ENCODE results near the gene CES4A.
"Not testable (repeated sequence)": the region's sequence is repeated elsewhere in the genome, so short reads cannot be mapped to it uniquely, and the experiment has no call there.

CES4A gene

GRCh38 chr16:66944054-66944441 lies 44.3 kb upstream of the CES4A start:
- no peak overlapping the region for H3K4me2 ChIP-seq (ENCODE audit: low read length)
- no peaks in the 10 kb centered on the region for H3K9me3 ChIP-seq (ENCODE audit: control insufficient read depth, low read length)
- H3K9ac ChIP-seq, result no peak overlapping the region
- no peaks in the 10 kb centered on the region for H3K79me2 ChIP-seq
- TF ChIP-seq, protein P1, sequence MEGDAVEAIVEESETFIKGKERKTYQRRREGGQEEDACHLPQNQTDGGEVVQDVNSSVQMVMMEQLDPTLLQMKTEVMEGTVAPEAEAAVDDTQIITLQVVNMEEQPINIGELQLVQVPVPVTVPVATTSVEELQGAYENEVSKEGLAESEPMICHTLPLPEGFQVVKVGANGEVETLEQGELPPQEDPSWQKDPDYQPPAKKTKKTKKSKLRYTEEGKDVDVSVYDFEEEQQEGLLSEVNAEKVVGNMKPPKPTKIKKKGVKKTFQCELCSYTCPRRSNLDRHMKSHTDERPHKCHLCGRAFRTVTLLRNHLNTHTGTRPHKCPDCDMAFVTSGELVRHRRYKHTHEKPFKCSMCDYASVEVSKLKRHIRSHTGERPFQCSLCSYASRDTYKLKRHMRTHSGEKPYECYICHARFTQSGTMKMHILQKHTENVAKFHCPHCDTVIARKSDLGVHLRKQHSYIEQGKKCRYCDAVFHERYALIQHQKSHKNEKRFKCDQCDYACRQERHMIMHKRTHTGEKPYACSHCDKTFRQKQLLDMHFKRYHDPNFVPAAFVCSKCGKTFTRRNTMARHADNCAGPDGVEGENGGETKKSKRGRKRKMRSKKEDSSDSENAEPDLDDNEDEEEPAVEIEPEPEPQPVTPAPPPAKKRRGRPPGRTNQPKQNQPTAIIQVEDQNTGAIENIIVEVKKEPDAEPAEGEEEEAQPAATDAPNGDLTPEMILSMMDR (IDR thresholded peaks at IDR 0.05), result no peak
- no peak overlapping the region for H3K4me3 ChIP-seq (ENCODE audit: low read depth, low read length)
- H2AFZ ChIP-seq, result no peak overlapping the region
- H3K36me3 ChIP-seq (ENCODE audit: control insufficient read depth, insufficient read depth, low read length), result no peaks in the 10 kb centered on the region
- no peaks in the 10 kb centered on the region for H3K27me3 ChIP-seq (ENCODE audit: control insufficient read depth, insufficient read depth, low read length)
- no peak overlapping the region for H3K27ac ChIP-seq
- H3K4me1 ChIP-seq, result peaks cover 14% of the 10 kb centered on the region

GRCh38 chr16:66944971-66945370 lies 43.4 kb upstream of the CES4A start:
- H3K4me1 ChIP-seq, result peaks cover 14% of the 10 kb centered on the region
- not testable (repeated sequence) for H3K27ac ChIP-seq; H3K4me3 ChIP-seq (ENCODE audit: low read depth, low read length); H3K36me3 ChIP-seq (ENCODE audit: control insufficient read depth, insufficient read depth, low read length); H3K4me2 ChIP-seq (ENCODE audit: low read length); H3K9ac ChIP-seq; H3K9me3 ChIP-seq (ENCODE audit: control insufficient read depth, low read length); H3K79me2 ChIP-seq; H2AFZ ChIP-seq; H3K27me3 ChIP-seq (ENCODE audit: control insufficient read depth, insufficient read depth, low read length)

DNA sequence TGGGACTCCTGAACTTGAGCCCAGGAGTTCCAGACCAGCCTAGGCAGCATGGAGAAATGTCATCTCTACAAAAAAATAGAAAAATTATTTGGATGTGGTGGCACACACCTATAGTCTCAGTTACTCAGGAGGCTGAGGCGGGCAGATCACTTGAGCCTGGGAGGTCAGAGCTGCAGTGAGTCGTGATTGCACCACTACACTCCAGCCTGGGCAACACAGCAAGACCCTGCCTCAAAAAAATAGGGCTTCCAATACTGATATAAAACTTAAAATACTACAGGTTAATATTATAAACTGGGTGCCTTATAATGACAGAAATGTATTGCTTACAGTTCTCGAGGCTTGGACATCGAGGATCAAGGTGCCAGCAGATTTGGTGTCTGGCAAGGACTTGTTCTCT lies 42.5 kb upstream of the CES4A start:
- Histone ChIP-seq H3K79me2 (no peaks in the 10 kb centered on the region), H3K36me3 (ENCODE audit: control insufficient read depth, insufficient read depth, low read length) (no peaks in the 10 kb centered on the region), H3K4me3 (ENCODE audit: low read depth, low read length) (no peak overlapping the region), H3K27me3 (ENCODE audit: control insufficient read depth, insufficient read depth, low read length) (no peaks in the 10 kb centered on the region), H3K9me3 (ENCODE audit: control insufficient read depth, low read length) (no peaks in the 10 kb centered on the region), H3K27ac (no peak overlapping the region), H2AFZ (no peak overlapping the region), H3K4me1 (peaks cover 14% of the 10 kb centered on the region), H3K4me2 (ENCODE audit: low read length) (no peak overlapping the region), H3K9ac (no peak overlapping the region)
- TF ChIP-seq, protein P1 (IDR thresholded peaks at IDR 0.05), result no peak

GRCh38 chr16:66946541-66946940 lies 41.8 kb upstream of the CES4A start:
- no peak overlapping the region for H3K9ac ChIP-seq
- no peak overlapping the region for H2AFZ ChIP-seq
- no peak overlapping the region for H3K4me2 ChIP-seq (ENCODE audit: low read length)
- H3K27ac ChIP-seq, result no peak overlapping the region
- H3K79me2 ChIP-seq, result no peaks in the 10 kb centered on the region
- TF ChIP-seq, protein P1 (IDR thresholded peaks at IDR 0.05), result no peak
- peaks cover 14% of the 10 kb centered on the region for H3K4me1 ChIP-seq
- H3K9me3 ChIP-seq (ENCODE audit: control insufficient read depth, low read length), result no peaks in the 10 kb centered on the region
- H3K27me3 ChIP-seq (ENCODE audit: control insufficient read depth, insufficient read depth, low read length), result no peaks in the 10 kb centered on the region
- H3K4me3 ChIP-seq (ENCODE audit: low read depth, low read length), result no peak overlapping the region
- no peaks in the 10 kb centered on the region for H3K36me3 ChIP-seq (ENCODE audit: control insufficient read depth, insufficient read depth, low read length)

DNA sequence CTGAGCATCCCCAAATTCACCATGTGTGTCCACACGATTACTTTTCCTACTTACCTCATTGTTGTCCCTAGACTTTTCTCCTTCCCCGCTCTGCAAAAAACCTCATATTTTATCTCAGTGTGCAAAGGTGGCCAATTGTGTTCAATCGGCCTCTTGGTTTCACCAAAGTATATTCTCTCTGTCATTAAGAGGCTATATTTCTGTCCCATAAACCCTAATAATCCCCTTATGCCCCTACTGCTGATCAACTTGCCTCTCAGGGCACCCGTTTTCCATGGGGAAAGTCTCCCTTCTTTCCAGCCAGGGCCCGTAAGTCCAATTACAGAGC lies 41.5 kb upstream of the CES4A start:
- no peak overlapping the region for H3K27ac ChIP-seq
- H3K36me3 ChIP-seq (ENCODE audit: control insufficient read depth, insufficient read depth, low read length), result no peaks in the 10 kb centered on the region
- H3K4me2 ChIP-seq (ENCODE audit: low read length), result no peak overlapping the region
- TF ChIP-seq, protein P1 (IDR thresholded peaks at IDR 0.05), result no peak
- no peaks in the 10 kb centered on the region for H3K9me3 ChIP-seq (ENCODE audit: control insufficient read depth, low read length)
- H2AFZ ChIP-seq, result peak overlapping the region; percentile 56
- no peak overlapping the region for H3K9ac ChIP-seq
- H3K79me2 ChIP-seq, result no peaks in the 10 kb centered on the region
- peaks cover 14% of the 10 kb centered on the region for H3K4me1 ChIP-seq
- H3K4me3 ChIP-seq (ENCODE audit: low read depth, low read length), result peak overlapping the region; percentile 48
- no peaks in the 10 kb centered on the region for H3K27me3 ChIP-seq (ENCODE audit: control insufficient read depth, insufficient read depth, low read length)

Measured in parathyroid adenoma (tissue), 2 donors.